ENCODE data around the gene RFX2.
A peak's percentile ranks its signal among the peaks of the same experiment; 100 is the strongest.

RFX2 gene

GRCh38 chr19:6073858-6074708, 36.2 kb downstream of the RFX2 start:
- DNase-seq: peak in 1 of 2 experiments; percentile 4

GRCh38 chr19:6073233-6073632, 37.1 kb downstream of the RFX2 start:
- peak in 1 of 2 experiments; percentile 3 for DNase-seq

DNA sequence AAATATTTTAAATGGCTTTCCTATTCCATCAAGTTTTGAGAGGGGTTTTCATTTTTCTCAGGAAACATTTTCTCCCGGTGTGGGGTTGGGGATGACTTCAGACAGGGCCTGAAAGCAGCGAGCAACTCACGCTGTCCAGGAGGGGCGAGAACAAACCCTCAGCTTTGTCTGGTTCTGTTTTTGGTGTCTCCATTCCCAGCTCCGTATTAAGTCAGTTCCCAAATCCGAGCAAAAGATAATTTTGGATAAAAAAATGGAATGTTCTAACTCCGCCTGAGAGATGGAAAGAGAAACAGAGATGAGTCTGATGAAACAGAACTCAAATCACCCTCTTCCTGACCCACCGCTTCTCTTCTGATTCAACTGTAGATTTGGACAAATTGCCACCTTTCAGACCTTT, 38.4 kb downstream of the RFX2 start:
- no peak for DNase-seq

GRCh38 chr19:6070720-6071485, 39.4 kb downstream of the RFX2 start:
- DNase-seq: peak in 1 of 2 experiments; percentile 4

DNA sequence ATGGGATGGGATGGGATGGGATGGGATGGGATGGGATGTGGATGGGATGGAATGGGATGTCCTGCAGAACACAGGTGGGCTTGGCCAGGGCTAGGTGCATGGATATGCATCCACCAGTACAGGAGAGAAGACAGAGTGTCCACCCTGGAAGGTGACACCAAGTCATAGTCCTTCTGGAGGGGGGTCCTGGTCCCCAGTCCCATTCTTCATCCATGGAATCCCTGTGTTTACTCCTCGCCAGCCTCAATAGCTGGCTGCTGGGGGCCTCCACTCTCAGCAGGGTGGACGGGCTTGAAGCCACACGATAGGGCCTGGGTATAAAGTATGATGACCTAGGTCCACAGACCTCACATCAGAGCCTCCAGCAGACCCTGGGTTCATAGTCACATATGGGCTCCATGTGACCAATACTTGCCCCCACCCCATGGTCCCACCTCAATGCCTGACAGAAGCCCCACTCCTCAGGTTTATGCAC, 40.1 kb downstream of the RFX2 start:
- DNase-seq: peak in 1 of 2 experiments; percentile 19

- peak; percentile 25 to 30 for DNase-seq
Measured at GRCh38 chr19:6069268-6069791, 41.0 kb downstream of the RFX2 start.

DNA sequence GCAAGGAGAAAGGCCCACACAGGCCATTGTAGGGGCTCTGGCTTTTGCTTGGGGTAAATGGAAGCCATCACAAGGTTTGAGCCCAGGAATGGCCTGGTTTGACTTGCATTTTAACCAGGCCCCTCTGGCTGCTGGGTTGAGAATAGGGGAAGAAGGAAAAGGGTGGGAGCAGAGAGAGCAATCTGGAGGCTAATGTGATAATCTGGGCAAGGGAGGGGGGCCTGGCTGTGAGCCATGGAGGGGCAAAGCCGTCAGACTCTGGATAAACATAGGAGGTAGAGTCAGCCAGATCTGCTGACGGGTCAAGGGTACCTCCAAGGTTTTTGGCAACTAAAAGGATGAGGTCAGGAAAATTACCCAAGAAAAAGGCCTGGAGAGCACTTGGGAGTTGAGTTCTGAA, 41.6 kb downstream of the RFX2 start:
- DNase-seq: peak in 1 of 2 experiments; percentile 6

DNA sequence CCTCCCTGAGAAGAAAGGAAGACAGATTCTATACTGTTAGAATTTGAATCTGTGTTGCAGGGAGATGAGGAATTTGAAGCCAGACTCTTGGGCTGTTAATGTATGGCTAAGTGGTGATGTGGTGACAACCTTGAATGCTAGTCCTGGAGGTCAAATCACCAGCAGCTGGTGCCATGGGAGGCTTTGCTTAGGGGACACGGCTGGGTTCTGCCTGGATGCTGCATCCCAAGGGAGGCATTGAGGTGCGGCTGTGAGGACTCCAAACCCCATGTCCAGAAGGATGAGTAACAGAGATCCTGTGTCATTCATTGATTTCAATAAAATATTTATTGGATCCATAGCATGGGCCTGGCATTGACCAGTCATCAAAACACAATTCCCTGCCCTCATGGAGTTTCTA, 42.3 kb downstream of the RFX2 start:
- DNase-seq: peak; percentile 6 to 11

DNA sequence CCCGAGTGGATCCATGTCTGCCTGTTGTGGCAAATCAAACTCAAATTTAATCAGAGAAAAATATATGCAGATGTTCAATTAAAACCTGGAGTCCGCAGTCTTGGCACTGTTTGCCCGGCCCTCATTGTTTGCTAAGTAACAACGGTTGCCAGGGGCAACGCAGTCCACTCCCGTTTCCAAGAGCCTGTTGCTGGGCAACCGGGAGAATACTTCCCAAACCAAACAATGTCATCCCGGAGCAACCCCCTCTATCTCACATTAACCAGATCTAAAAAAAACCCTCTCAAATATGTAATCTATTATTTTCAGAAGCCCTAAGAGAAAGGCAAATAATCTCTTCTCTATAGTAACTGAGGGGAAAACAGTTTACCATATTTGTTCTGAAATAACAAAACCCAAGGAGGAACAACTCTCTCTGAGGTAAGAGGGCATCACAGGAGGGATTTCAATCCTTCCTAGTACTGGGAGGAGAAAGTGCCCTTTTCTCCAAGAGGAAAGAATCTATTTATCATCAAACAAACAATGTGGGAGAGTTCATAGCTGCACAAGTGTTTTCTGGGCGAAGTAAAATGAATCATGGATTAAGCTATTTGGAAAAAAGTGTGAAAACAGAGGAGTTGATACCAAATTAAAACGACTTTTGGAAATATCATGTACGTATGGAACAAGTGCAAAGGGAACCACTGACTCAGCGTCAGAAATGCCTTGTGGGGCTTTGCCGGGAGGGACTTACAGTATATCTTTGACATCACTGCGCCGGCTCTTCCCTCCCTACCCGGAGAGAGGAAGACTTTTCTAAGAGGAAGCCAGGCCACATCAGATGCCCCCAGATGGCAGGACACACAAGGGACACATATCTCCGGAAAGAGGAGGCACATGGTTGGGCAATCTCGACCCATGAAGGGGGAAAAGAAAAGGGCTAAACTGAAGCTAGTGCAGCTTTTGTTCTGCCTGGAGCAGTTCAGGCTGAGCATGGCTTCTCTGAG, 43.3 kb downstream of the RFX2 start:
- DNase-seq: peak; percentile 20

DNA sequence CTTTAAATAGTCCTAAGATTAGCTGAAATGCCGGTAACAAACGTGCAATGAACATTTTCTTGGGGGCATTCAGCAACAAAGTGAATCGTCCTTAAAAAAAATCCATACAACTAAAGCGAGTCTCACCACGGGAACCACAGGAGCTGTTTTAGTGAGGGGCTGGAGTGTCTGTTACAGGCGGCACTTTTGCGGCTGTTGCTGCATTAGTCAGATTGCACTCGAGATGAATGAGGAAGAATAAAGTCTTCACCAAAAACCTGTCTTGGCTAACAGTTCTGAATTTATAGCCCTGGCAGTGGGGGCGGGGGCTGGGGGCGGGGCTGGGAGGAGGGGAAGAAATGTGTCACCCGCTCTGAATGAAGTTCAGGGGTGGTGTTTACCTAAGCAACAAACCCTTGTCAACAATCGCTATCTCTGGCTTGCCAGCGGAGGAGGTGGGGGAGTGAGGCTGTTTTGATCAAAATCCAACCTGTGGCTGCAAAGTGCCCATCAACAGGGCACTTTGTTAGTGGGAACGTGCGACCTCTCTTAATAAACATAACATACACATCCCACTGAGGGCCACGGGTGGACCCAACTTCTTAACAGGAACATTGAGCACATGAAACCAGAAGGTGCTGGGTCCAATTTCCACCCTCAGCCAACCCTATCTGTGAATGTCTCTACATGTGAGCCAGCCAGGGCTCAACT, 44.5 kb downstream of the RFX2 start:
- peak; percentile 70 to 71 for DNase-seq

DNA sequence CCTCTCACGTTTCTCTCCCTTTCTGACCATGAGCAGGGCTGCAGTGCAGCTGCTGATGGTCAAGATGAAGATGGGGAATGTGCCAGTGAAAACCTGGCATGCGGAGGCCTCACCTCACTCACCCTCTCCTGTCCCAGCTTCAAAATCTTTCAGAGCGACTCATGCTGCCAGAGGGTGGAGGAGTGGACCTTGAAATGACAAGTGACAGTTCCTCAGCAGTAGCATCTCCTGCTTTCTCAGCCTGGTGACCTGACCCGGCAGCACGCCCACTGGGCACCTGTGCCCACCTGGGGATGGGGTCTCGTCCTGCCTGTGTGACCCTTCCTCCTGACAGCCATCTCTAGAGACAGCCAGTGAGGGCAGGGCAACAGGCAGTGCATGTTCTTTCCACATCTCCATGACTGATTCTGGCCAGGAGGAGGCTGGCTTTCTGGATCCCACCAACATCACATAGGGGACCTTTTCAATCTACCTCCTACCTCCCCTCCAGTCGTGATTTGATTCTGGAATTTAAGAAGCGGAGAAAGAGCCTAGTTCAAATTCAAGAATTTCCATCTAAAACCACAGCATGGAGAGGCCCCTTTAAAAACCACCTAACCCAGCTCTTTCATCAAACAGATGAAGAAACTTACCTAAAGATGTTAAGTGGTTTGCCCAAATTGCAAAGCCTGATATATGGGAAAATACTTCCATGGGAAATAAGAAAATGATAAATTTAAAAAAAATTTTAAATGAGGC, 45.8 kb downstream of the RFX2 start:
- peak in 1 of 2 experiments; percentile 17 for DNase-seq

DNA sequence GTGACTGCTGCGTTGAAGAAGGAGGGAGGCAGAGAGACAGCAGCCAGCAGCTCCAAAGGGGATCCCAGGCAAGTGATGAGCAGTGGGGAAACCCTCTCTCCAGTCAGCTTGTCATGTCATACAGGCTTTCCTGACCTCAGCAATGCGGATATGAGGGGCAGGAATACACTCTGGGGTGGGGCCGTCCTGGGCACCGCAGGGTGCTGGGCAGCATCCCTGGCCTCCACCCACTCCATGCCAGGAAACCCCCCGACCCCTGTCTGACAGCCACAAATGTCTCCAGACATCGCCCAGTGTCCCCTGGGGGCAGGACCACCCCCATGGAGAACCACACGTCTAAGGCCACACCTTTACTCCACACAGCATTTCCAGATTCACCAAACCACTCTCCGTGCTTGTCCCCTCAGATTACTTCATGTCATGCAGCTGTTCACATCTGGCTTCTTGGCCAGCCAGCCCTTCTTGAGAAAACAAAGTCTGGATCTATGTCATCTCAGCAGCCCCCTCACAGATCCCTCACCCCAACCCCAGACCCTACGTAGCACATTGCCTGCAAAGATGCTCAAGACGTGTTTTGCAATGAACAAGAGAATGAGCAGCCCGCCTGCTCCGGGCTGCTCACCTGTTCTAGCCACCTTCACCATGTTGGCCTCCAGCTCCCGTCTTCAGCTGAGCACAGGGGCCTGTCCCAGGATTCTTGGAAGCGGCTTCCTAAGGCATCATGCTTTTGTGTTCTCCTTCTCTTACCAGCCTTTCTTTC, 46.5 kb downstream of the RFX2 start:
- peak in 1 of 2 experiments; percentile 11 for DNase-seq

DNA sequence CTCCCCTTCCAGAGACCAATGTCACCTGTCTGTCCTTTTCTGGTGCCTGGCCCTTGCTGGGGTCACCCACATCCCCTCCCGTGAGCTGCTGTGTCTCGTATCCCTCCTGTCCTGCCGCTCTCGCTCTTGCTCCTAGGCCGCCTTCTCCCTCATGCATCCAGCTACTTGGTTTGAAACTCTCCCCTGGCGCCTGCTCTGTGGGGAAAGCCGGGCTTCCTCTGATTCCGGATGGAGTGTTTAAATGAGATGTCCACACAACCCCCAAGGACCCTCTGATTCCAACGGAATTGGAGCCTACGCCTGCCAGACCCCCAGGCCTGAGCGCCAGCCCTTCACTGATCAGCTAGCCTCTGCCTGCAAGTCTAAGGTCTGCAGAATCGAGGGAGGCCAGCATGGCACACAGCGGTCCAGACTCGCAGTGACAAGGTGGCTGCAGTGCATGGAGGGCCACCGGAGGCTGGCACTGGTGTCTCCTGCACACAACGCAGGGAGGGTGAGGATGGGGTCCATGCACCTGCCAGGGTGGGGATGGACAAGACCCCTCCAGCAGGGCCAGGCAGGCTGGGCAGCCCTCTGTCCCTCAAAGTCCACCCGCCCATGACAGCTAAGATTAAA, 47.2 kb downstream of the RFX2 start:
- DNase-seq: peak in 1 of 2 experiments; percentile 13

DNA sequence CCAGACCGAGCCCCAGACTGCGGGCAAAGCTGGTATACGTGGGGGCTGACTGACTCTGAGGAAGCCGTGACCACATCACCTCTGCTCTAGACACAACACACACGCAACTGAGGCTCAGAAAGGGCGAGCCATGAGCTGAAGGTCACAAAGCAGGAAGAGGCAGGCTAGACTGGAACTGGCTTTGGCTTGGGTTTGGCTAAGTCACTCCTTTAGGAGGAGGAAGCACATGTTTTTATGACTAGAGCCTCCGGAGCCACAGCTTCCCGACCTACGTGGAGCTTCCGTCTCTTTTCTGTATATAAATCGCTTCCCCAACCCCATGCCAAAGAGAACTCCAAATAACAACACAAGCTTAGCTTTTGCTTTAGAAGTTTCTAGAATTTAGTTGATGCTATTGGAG, 48.0 kb downstream of the RFX2 start:
- DNase-seq: peak; percentile 58 to 65

- peak in 1 of 2 experiments; percentile 17 for DNase-seq
Measured at GRCh38 chr19:6061376-6062130, 48.7 kb downstream of the RFX2 start.

DNA sequence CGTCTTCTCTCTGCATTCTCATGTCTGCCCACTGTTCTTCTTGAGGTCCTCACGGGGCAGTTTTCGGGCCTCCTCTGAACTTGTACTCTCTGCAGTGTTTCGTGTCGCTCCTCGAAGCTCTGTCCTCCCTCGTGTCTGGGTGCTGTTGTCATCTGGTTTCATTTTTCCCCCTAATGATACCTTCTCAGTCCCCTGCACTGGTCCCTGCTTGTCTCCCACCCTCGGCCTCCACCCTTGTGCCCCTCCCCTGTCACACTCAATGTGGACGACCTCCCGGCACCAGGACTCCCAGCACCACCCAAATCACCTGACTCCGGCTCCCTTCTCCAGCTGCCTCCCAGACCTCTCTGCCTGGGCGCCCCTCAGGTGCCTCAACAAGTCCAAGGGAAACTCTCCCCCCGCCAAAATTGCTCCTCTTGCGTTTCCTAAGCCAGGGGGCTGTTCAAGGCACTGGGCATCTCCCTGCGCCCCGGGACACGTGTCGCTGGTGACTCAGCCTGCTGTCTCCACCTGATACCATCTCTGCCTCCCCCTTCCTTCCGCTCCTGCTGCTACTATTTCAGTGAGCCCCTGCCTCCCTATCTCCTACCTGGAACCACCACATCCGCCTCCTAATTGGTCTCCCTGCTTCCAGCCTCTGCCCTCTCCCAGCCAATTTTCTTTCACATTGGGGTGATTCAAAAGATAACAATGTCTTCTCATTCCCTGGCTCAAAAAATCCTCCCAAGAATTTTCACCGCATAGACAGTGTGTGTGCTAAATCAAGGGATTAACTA, 49.5 kb downstream of the RFX2 start:
- peak; percentile 51 to 63 for DNase-seq

DNA sequence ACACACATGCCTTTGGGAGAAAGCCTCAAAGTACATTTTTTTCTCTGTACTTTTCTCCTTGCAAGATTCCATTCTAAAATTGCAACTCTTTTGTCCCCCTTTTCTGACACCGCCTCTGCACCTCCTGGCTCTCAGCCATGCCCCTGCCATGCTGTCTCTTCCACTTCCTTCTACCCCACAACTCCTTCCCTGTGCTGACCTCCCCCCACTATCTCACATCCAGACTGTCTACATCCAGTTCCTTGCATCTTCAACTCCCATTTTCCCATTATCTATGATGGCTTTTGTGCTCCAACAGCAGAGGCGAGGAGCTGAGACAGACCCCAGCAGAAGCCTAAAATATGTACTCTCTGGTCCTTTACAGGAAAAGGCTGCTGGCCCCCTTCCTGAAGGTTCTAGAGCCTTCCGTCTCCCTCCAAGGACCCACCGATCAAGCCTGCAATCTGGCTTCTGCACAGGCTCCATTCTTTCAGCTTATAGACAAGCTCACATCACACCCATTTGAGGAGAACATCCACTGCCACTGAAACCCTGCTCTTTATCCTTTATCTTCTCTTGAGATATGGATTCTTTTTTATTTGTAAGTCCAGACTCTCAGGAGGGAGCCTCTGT, 50.2 kb downstream of the RFX2 start:
- peak in 1 of 2 experiments; percentile 13 for DNase-seq

Data from activated T-cell treated with anti-CD3 and anti-CD28 coated beads, Interleukin-2, amount 50 U/mL, for 48 hours (primary cell).